GM18873 (cell line): ENCODE data around the gene DZANK1.
"Not testable (repeated sequence)": the region's sequence is repeated elsewhere in the genome, so short reads cannot be mapped to it uniquely, and the experiment has no call there.

Source experiments
- ATAC-seq: cut with Tn5 transposase; IDR thresholded peaks from one replicate; pipeline ENCODE4 v1.9.1; 2021; ENCODE audit warnings: mild to moderate bottlenecking, moderate library complexity, moderate number of reproducible peaks; ENCODE audit not compliant: unreplicated experiment, low FRiP score

The DZANK1 gene

GRCh38 chr20:18443886-18444285 lies 22.9 kb downstream of the DZANK1 start:
- no peak for ATAC-seq

GRCh38 chr20:18440403-18440802 lies 26.4 kb downstream of the DZANK1 start:
- no peak for ATAC-seq

- ATAC-seq, result no peak
Measured at GRCh38 chr20:18436847-18437246, 30.0 kb downstream of the DZANK1 start.

GRCh38 chr20:18431206-18431605 lies 35.6 kb downstream of the DZANK1 start:
- ATAC-seq, result no peak

GRCh38 chr20:18430172-18430826 lies 36.5 kb downstream of the DZANK1 start:
- ATAC-seq, result no peak

GRCh38 chr20:18428490-18429173 lies 38.2 kb downstream of the DZANK1 start:
- no peak for ATAC-seq

GRCh38 chr20:18427214-18427613 lies 39.6 kb downstream of the DZANK1 start:
- no peak for ATAC-seq

- ATAC-seq, result no peak
Measured at GRCh38 chr20:18421608-18422007, 45.2 kb downstream of the DZANK1 start.

- no peak for ATAC-seq
Measured at GRCh38 chr20:18416486-18416885, 50.3 kb downstream of the DZANK1 start.

- ATAC-seq, result no peak
Measured at GRCh38 chr20:18414140-18414539, 52.7 kb downstream of the DZANK1 start.

GRCh38 chr20:18412221-18412901 lies 54.5 kb downstream of the DZANK1 start:
- no peak for ATAC-seq

GRCh38 chr20:18405826-18406225 lies 61.0 kb downstream of the DZANK1 start:
- no peak for ATAC-seq

- no peak for ATAC-seq
Measured at GRCh38 chr20:18404172-18404571, 62.7 kb downstream of the DZANK1 start.

- no peak for ATAC-seq
Measured at GRCh38 chr20:18403269-18403668, 63.6 kb downstream of the DZANK1 start.

GRCh38 chr20:18401305-18401704 lies 65.5 kb downstream of the DZANK1 start:
- no peak for ATAC-seq

- ATAC-seq, result no peak
Measured at GRCh38 chr20:18400460-18400859, 66.4 kb downstream of the DZANK1 start.

GRCh38 chr20:18398713-18399112 lies 68.1 kb downstream of the DZANK1 start:
- ATAC-seq, result not testable (repeated sequence)

- ATAC-seq, result no peak
Measured at GRCh38 chr20:18397030-18397429, 69.8 kb downstream of the DZANK1 start.

- ATAC-seq, result no peak
Measured at GRCh38 chr20:18395544-18395943, 71.3 kb downstream of the DZANK1 start.

- no peak for ATAC-seq
Measured at GRCh38 chr20:18394363-18394762, 72.5 kb downstream of the DZANK1 start.

- no peak for ATAC-seq
Measured at GRCh38 chr20:18391686-18392085, 75.1 kb downstream of the DZANK1 start.

GRCh38 chr20:18390201-18390600 lies 76.6 kb downstream of the DZANK1 start:
- ATAC-seq, result no peak
